NCI-H2171 (cell line): Measurements from ENCODE around the gene CMTM1.

ENCODE experiments used
- DNase-seq: peaks from one replicate; lab custom pipeline; 2025; lab: John Stamatoyannopoulos, UW

Gene CMTM1

DNA sequence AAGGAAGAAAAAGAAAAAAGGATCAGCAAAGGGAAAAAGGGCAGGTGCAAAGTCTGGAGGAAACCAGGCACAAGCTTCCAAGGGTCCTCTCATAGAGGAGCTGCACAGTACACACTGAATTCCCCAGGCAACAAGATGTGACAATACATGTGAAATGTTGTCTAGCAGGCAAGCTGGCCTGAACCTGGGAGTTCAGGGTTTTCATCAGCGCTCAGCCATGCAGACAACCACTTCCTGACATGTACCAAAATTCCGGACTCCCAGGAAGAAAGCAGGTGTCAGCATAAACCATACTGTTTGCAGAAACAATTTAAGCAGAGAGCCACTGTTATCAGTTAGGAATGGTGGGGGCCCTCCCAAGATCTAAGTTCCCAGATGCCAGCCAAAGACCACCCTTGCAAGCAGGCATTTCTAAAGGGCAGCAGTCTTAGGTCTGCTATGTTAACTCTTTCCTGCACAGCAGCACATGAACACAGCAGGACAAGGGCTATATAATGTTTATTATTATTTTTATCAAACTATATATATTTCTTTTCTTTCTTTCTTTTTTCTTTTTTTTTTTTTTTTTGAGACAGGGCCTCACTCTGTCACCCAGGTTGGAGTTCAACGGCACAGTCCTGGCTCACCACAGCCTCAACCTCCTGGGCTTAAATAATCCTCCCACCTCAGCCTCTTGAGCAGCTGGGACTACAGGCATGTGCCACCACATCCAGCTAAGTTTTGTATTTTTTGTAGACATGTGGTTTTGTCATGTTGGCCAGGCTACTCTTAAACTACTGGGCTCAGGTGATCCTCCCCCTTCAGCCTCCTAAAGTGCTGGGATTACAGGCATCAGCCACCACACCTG lies 26.4 kb upstream of the CMTM1 start:
- no peak for DNase-seq

DNA sequence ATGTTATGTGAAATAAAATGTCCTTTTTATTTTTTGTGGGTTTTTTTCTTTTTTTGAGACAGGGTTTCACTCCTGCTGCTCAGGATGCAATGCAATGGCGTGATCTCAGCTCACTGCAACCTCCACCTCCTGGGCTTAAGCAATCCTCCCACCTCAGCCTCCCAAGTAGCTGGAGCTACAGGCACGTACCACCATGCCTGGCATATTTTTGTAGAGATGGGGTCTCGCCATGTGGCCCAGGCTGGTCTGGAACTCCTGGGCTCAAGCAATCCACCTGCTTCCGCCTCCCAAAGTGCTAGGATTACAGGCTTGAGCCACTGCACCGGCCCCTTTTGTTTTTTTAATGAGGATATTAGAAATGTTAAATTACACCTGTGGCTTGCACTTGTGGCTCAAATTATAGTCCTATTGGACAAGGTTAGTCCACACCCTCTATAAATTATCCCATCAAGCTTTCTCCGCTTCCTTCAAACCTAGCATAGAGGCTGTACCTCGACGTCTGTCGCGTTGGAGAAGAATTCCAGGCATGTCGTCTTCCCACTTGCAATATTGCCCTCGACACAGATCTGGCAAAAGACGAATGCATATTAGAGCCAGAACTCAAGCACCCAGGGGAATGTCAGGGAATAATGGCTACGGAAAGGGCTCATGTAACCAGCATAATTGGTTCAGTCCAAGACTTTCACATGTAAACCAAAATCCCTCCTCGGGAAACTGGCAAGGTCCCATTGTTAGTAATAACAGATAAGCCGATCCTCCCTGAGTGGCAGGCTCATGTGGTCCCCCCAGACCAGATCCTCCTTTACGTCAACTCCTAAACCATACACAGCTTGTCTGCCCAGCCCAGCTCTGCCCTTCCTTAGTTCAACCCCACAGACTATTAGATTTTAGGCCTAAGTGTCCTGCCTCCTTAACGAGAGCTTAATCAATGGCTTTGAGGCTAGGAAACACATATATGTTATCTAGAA lies 24.6 kb upstream of the CMTM1 start:
- DNase-seq = no peak

DNA sequence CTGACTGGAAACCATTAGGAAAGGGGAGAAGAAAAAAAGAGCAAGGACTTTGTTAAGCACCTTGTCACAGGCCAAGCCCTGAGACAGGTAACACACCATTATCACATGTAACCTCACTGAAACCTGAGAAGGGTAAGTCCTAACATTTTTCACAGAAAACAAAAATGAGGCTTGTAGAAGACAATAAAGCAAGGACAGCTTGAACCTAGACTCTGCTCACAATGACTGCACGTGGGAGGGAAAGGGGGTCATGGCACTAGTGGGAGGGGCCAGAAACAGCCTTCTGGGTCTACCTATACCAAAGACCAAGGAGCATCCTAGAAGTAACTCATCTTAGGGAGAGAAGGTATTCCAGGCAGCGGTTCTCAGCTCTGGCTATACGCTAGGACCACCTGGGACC lies 23.8 kb upstream of the CMTM1 start:
- no peak for DNase-seq

DNA sequence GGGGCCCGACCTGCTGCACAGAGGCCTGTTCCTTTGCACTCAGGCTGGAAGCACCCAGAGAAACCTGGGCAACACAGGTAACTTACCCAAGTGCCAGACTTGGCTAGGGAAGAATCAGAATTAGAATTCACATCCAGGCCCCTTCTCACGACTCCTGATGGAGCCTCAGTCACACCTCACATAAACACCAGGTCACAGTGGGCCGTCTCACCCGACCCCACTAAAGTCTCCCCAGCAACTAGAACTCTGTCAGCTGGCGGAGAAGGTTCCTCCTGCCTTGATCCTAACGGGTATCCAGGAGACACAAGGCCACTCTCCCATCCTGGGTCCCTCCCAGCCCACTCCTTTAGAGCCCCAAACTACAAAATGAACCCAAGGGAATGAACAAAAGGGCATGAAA lies 22.7 kb upstream of the CMTM1 start:
- DNase-seq = no peak

DNA sequence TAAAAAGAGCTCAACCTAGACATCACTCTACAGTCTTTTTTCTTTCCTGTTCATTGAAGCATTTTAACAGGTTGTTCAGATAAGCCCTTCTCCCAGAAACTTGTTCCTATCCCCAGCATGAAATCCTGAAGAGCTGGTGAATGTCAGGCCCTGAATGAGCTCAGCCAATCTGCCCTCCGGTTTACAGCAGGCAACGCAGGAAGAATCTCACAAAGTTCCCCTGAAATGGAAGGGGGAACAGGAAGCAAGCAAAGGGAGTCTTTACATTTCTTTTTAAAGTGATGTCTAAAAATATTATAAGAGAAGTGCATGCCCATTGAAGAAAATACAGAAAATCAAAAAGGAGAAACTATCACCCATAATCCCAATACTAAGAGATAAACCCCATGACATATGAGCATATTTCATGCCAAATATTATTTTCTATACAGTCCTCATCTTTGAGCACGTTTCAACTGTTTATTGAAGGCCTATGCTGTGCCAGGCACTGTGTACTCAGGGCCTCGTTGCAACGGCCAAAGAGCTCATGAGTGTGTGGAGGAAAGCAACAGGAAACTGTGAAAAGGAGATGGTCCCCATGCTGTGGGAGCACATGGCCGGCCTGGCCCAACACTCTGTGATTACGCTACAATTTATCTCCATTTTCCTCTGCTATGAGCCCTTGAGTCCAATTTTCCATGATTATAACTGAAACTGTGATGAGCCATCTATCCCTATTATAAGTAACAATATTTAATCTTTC lies 22.1 kb upstream of the CMTM1 start:
- no peak for DNase-seq

DNA sequence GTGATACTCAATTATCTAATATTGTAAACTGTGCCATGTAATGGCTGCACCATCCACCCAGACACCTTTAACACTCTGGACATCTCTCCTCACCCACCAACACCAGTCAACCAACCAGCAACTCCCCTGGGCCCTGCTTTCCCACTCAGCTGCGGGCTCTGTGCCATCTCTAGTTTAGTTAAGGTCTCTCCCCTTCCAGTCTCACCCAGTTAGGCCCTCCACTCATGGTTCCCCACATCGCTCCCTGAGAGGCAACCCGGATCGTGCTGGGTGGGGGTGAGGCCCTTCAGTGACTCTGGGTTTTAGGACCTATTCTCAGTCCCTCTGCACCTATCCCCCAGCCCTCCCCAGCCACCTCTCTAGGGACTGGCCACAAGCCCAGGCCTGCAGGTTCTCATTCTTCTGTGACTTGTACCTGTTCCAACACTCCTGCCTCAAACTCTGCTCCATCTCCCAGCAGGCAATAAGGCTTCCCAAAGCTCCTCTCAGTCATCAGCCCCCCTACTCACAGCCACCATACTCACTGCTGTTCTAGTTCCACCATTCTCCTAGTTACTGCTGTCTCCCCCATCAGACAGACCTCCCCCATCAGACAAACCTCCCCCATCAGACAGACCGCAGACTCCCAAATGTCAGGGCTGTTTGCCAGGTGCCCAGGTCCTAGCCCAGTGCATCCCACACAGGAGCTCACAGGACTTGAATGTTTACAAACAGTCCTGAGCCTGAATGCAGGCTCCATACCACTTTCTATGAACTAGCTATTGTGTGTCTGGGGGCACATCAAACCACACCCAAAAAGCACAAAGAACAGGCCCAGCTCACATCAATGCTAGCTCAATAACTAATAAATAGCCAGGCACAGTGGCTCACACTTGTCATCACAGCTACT lies 18.9 kb upstream of the CMTM1 start:
- DNase-seq = no peak

DNA sequence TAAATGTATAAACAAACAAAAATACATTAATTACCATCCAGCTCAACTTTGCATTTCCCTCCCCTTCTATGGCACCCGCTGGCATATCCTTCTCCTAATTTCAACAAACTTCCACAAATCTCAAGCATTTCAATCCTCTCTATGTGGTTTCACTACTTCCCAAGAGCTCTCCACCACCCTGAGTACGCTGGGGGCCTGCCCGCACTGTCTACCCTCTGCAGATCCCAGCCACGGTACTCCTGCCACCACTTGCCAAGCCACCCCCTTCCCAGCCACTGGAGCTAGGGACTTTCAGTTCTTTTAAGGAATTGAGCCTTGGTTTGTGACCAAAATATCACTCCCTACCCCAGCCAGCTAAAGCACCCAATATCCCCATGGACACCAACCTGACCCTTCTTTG lies 18.2 kb upstream of the CMTM1 start:
- no peak for DNase-seq

DNA sequence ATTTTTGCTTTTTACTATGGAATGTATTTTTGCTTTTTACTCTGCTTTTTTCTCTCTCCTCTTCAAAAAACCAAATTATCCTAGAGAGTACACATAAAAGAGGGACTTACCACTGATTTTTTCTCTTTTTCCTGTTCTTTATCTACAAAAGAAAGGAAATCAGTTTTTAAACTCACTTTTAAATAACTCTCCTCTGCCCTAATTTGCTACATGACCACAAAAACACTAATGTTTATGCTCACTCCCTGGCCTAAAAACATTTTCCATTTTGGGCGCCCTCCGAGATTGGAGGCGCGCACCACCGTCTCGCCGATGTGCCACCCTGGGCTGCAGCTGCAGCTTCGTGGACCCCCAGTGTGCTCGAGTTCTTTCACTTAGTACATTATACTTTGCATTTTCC lies 17.4 kb upstream of the CMTM1 start:
- no peak for DNase-seq

DNA sequence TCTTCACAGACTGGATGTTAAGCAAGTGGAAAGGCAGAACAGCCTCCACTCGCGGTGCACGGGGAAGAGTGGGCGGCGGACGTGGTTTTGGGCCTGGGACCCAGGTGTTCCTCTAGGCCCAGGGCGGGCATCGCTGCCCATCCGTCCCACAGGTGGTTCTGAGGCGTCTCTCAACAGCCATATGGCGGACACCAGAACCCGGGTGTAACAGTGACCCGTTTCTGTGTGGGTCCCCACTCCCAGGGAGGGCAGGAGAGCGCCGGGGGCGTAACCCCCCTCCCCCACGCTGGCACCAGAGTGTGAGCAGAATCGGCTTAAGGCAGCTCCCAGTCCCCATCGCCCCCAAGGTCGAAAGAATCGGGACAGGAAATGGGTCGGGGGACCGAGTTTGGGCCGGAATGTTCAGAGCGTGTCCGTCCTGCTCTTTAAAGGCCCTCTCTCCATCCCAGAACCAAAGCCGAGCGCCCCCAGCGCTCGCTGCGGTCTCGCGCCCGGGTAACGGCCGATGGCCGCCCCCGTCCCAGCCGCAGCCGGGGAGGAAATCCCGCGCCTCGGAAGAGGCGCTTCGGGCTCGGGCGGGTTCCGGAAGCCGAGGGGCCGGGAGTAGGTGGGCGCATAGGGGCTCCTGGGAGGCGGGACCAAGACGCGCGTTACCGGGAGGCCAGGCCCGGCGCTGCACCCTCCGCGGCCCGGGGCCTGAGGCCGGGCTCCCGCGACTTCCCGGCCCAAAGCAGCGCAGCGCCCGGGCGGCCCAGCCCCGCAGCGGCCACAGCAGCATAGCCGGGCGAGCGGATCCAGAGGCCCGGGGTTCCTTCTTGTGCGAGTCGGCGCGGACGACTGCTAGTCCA lies 16.7 kb upstream of the CMTM1 start, which contains the start of gene TK2:
Gene TK2, minus strand, starts transcription at position 839 of the 848 bp plus-strand sequence. Its CDS starts 61 bp downstream, at position 778.
- peak; percentile 44 for DNase-seq

DNA sequence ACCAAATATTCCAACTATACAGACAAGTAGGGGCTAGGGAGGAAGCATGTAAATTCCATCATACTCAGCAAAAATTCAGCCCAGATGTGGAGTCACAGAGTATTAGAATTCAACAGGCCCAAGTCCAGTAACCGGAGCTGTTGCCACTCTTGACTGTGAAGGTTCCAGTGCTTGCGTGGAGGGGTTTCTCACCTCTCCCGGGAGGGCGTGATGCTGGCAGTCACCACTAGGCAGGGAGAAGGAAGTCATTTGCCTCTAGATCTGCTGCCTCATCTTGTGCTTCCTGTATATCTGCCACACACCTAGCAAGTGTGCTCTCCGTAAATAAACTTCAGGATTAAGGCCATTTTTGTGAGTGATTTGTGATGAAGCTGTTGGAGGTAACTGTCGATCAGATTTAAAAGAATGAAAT lies 14.9 kb upstream of the CMTM1 start:
- peak; percentile 14 for DNase-seq

DNA sequence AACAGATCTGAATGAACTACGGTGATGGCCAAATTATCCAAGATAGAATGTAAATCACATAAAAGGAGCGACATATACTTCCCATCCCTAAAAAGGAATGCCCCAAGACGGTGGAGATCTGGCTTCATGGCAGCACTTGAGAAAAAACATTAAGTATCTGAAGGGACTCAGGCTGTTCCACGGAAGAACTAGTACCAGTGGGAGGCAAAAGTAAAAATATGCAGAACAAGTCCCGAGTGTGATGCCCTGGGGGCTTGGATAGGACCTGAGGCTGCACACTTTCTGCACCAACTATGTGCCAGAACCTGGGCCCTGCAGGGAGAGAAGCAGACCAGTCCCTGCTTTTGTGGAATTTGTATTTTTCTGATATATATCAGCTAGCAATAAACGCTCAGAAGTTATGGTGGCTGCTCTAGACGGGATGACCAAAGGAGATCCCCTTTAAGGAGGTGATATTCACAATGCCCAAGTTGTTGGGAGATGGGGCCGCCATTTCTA lies 14.4 kb upstream of the CMTM1 start:
- no peak for DNase-seq

DNA sequence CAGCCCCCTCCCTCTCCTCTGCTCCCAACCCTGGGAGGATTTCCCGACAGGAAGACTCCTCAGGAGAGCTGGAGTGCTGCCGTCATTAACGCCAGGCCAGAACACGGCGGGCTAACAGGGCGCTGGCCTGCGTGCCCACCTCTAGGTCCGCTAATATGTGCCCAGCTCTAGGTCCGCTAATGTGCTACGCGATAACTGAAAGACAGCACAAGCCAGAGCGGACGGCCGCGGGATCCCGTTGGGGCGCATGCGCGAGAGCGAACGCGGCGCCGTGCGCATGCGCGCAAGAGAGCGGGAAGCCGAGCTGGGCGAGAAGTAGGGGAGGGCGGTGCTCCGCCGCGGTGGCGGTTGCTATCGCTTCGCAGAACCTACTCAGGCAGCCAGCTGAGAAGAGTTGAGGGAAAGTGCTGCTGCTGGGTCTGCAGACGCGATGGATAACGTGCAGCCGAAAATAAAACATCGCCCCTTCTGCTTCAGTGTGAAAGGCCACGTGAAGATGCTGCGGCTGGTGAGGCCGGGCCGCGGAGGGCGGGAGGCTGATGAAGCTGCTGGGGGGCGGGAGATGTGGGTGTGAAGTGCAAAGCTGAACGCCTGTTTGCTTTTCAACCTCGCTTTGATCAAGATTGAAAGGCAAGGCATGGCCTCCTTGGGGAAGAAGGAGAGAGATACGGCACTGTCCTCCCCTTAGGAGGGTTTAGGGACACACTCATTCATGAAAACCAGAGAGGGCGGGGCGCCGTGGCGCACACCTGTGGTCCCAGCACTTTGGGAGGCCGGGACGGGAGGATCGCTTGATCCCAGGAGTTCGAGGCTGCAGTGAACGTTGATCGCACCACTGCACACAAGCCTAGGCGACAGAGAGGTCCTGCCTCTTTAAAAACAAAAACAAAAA lies 13.7 kb upstream of the CMTM1 start, which contains the start of gene CKLF:
Gene CKLF, plus strand, starts transcription at position 291 of the 892 bp plus-strand sequence. Its CDS starts 140 bp downstream, at position 431.
- peak; percentile 75 for DNase-seq

DNA sequence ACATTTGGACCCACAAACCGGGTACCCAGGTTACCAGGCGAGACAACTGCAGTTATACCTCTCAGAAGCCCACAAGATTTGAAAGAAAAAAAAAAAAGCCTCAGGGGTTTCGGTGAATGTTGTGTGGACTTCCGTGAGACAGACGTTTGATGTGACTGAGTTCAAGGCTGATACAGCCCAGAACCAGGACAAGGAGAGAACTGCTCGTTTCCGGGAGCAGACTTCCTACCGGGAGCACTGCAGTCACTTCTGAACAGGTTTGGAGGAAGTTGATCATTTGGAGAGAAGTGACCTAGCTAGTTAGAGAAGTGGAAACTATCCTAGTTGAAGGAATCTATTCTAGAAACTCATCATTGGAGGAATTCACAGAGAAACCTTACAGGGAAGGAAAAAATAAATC lies 13.0 kb upstream of the CMTM1 start:
- no peak for DNase-seq

DNA sequence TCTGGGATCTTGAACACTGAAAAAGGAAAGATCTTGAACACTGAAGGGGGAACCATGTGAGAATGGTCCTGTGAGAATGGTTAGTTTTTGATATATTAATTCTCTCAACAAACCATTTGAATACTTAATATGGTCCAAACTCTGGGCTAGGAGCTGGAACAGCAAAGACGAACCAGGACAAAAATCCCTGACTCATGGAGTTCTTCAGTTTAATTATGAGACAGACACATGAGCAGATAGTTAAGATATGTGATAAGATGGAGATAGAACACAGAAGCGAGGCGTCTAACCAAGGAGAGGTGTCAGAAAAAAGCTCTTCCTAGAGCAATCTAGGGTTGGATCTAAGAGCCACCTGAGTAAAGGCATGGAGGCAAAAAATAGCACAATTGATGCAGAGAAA lies 12.2 kb upstream of the CMTM1 start:
- no peak for DNase-seq

DNA sequence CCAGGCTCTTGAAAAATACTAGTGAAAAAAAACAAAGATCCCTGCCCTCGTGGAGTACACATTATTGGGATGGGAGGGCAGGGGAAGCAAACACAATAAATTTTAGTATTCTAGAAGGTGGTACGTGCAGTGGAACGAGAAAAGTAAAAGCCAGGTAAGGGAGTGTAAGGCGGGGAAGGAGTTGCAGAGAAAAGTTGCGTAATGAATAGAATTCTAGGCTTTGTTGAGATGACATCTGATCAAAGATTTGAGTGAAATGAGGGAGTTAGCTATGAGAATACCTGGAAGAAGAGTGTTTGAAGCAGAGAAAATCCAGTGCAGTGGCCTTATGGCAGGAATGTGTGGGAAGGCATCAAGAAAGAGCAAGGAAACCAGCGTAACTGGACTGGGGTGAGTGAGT lies 11.7 kb upstream of the CMTM1 start:
- DNase-seq = no peak

DNA sequence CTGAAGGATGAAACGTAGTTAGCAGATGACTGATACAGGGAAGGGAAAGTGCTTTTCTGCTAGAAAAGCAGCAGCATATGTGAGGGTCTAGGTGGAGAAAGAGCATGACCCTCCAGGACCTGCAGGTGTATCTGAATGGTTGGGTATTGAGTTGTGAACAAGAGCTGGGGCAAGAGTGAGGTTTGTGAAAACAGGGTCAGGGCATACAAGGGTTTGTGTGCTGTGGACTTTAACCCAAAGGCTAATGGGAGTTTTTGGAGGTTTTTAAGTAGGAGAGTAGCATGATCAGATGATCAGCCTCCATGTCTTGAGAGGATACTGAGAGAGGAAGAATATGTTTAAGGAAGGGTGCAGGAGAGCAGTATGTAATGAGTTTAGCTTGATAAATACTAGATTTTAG lies 6.1 kb upstream of the CMTM1 start:
- DNase-seq = no peak

DNA sequence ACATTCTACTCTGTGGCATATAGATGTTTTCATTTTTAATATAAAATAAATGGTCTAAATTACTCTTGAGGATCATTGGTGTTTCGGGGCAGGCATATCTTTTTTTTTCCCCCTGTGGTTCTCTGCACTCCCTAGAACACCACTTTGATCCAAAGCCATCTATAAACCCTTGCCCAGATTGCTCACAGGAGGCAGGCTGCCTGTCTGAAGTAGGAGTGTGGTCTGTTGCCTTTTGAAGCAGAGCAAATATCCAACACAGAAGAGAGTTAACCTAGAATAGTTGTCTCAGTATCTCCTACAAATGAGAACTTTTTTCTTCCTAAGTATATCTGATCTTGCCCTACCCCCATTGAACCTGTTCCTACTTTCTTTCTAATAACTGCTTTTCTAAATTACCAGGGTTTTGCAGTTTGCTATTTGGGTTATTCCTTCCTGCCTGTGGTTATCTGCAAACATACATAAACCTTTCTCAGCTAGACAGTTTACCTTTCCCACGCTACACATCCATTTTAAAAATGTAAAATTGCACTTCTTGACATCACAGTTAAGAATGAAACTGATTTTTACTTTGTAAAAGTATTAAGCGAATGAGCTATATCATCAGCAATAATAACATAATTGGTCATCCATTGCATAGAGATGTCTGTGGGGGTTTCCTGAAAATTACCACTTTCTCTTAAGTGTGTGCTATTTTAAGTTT lies 4.7 kb upstream of the CMTM1 start:
- no peak for DNase-seq

DNA sequence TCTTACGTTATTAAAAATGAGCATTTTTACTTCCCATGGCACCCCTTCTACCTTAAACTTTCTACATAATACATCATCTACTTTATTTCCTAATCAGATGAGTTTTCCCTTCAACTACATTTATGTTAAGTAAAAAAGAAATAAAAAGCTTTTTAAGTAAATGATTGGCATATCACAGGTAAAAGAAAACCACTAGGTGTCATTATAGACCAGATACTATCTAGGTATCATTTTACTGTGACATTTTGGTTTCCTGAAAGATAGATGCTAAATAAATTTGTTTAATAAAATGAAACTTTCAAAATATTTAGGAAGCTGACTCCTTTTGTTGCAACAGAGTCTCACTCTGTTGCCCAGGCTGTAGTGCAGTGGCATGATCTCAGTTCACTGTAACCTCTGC lies 3.8 kb upstream of the CMTM1 start:
- no peak for DNase-seq
